HG03097 (cell line): ENCODE measurements around the gene MYRF.

ENCODE experiments used
- ATAC-seq: cut with Tn5 transposase; IDR thresholded peaks from one replicate; pipeline ENCODE4 v1.9.1; 2021; ENCODE audit not compliant: unreplicated experiment, low FRiP score

Gene MYRF

GRCh38 chr11:61774411-61774810 lies 22.0 kb downstream of the MYRF start:
- no peak for ATAC-seq

- ATAC-seq: no peak
Measured at GRCh38 chr11:61775106-61775505, 22.7 kb downstream of the MYRF start.

- ATAC-seq: no peak
Measured at GRCh38 chr11:61775606-61776554, 23.4 kb downstream of the MYRF start.

- ATAC-seq: no peak
Measured at GRCh38 chr11:61776561-61777075, 24.2 kb downstream of the MYRF start.

GRCh38 chr11:61777234-61778090 lies 25.0 kb downstream of the MYRF start:
- ATAC-seq: no peak

- no peak for ATAC-seq
Measured at GRCh38 chr11:61778357-61778886, 26.0 kb downstream of the MYRF start.

- no peak for ATAC-seq
Measured at GRCh38 chr11:61778920-61779650, 26.6 kb downstream of the MYRF start.

- no peak for ATAC-seq
Measured at GRCh38 chr11:61779666-61780525, 27.5 kb downstream of the MYRF start.

- no peak for ATAC-seq
Measured at GRCh38 chr11:61780581-61781162, 28.2 kb downstream of the MYRF start.

- no peak for ATAC-seq
Measured at GRCh38 chr11:61781585-61781984, 29.1 kb downstream of the MYRF start.

- ATAC-seq: no peak
Measured at GRCh38 chr11:61782299-61782698, 29.9 kb downstream of the MYRF start.

GRCh38 chr11:61782841-61783240 lies 30.4 kb downstream of the MYRF start:
- ATAC-seq: no peak

- ATAC-seq: no peak
Measured at GRCh38 chr11:61783717-61784505, 31.5 kb downstream of the MYRF start.

GRCh38 chr11:61784506-61784805 lies 32.0 kb downstream of the MYRF start:
- no peak for ATAC-seq

GRCh38 chr11:61785837-61786402 lies 33.5 kb downstream of the MYRF start:
- ATAC-seq: no peak

GRCh38 chr11:61787928-61788491 lies 35.6 kb downstream of the MYRF start:
- no peak for ATAC-seq

GRCh38 chr11:61791737-61792309 lies 39.4 kb downstream of the MYRF start:
- ATAC-seq: peak; percentile 13
